Measurements from ENCODE around the gene MORC4. TPM values are rescaled to one million over a fixed set of nuclear protein-coding genes. Genes with fewer than 3 reads are reported as not detected.
"Not testable (repeated sequence)": the region's sequence is repeated elsewhere in the genome, so short reads cannot be mapped to it uniquely, and the experiment has no call there.

Gene MORC4
- polyA plus RNA-seq = 4.2 TPM

GRCh38 chrX:107000013-107000515 lies at the start of gene MORC4:
TSS of gene MORC4 (minus strand) at chrX:107000212. CDS start at chrX:106999969, 243 bp downstream.
- H3K9me3 Mint-ChIP-seq = no peaks in the 10 kb centered on the region
- no peaks in the 10 kb centered on the region for H3K36me3 Mint-ChIP-seq
- peaks cover 0 to 8% (median 1%) of the 10 kb centered on the region in 3 donors for H3K4me1 Mint-ChIP-seq
- peak within 1 kb of the TSS; percentile 81 to 96 (median 89) for H3K4me3 Mint-ChIP-seq
- H3K27me3 Mint-ChIP-seq = peaks cover 5% of the 10 kb centered on the region
- peak within 1 kb of the TSS in 1 of 3 donors; percentile 30 for H3K27ac Mint-ChIP-seq

- Mint-ChIP-seq H3K9me3 (peaks cover 0 to 2% (median under 1%) of the 10 kb centered on the region in 3 donors), H3K36me3 (no peaks in the 10 kb centered on the region), H3K4me1 (no peaks in the 10 kb centered on the region), H3K27ac (no peak overlapping the region), H3K27me3 (peaks cover 3% of the 10 kb centered on the region), H3K4me3 (no peak overlapping the region)
These were observed 47.6 kb upstream of the MORC4 start for GRCh38 chrX:107047622-107048021.

- no peak overlapping the region for H3K27ac Mint-ChIP-seq
- H3K9me3 Mint-ChIP-seq = no peaks in the 10 kb centered on the region
- peaks cover 2% of the 10 kb centered on the region for H3K36me3 Mint-ChIP-seq
- H3K4me3 Mint-ChIP-seq = no peak overlapping the region
- no peaks in the 10 kb centered on the region for H3K4me1 Mint-ChIP-seq
- peaks cover 7% of the 10 kb centered on the region for H3K27me3 Mint-ChIP-seq
These were observed 29.7 kb upstream of the MORC4 start for GRCh38 chrX:107029752-107030151.

GRCh38 chrX:107025545-107025944 lies 25.5 kb upstream of the MORC4 start:
- Mint-ChIP-seq H3K9me3 (no peaks in the 10 kb centered on the region), H3K4me3 (no peak overlapping the region), H3K36me3 (no peaks in the 10 kb centered on the region), H3K27me3 (peaks cover 4% of the 10 kb centered on the region), H3K4me1 (no peaks in the 10 kb centered on the region), H3K27ac (no peak overlapping the region)

- Mint-ChIP-seq H3K27me3 (peaks cover 1% of the 10 kb centered on the region), H3K36me3 (no peaks in the 10 kb centered on the region), H3K9me3 (peaks cover 0 to 3% (median 0%) of the 10 kb centered on the region in 3 donors), H3K4me1 (no peaks in the 10 kb centered on the region), H3K4me3 (no peak overlapping the region), H3K27ac (no peak overlapping the region)
These were observed 14.9 kb upstream of the MORC4 start for GRCh38 chrX:107014936-107015335.

GRCh38 chrX:107008034-107008433 lies 8.0 kb upstream of the MORC4 start:
- Mint-ChIP-seq H3K36me3 (no peaks in the 10 kb centered on the region), H3K4me1 (no peaks in the 10 kb centered on the region), H3K27me3 (peaks cover 7% of the 10 kb centered on the region), H3K4me3 (no peak overlapping the region), H3K9me3 (no peaks in the 10 kb centered on the region), H3K27ac (no peak overlapping the region)

GRCh38 chrX:106999002-106999975 lies 723 bp downstream of the MORC4 start:
- Mint-ChIP-seq H3K9me3 (no peaks in the 10 kb centered on the region), H3K4me3 (peak overlapping the region; percentile 81 to 96 (median 89)), H3K36me3 (no peaks in the 10 kb centered on the region), H3K27me3 (peaks cover 5% of the 10 kb centered on the region), H3K27ac (peak overlapping the region in 1 of 3 donors; percentile 30), H3K4me1 (peaks cover 0 to 8% (median 1%) of the 10 kb centered on the region in 3 donors)

GRCh38 chrX:106997611-106998010 lies 2.4 kb downstream of the MORC4 start:
- no peaks in the 10 kb centered on the region for H3K36me3 Mint-ChIP-seq
- no peak overlapping the region for H3K4me3 Mint-ChIP-seq
- no peaks in the 10 kb centered on the region for H3K27me3 Mint-ChIP-seq
- H3K9me3 Mint-ChIP-seq = no peaks in the 10 kb centered on the region
- H3K27ac Mint-ChIP-seq = no peak overlapping the region
- peaks cover 0 to 8% (median 1%) of the 10 kb centered on the region in 3 donors for H3K4me1 Mint-ChIP-seq

- Mint-ChIP-seq H3K4me1 (peaks cover 1 to 8% (median 3%) of the 10 kb centered on the region in 3 donors), H3K36me3 (no peaks in the 10 kb centered on the region), H3K27me3 (no peaks in the 10 kb centered on the region), H3K9me3 (no peaks in the 10 kb centered on the region), H3K4me3 (no peak overlapping the region), H3K27ac (no peak overlapping the region)
These were observed 4.3 kb downstream of the MORC4 start for GRCh38 chrX:106995678-106996077.

- peaks cover 2% of the 10 kb centered on the region for H3K36me3 Mint-ChIP-seq
- H3K27me3 Mint-ChIP-seq = peaks cover 2% of the 10 kb centered on the region
- no peaks in the 10 kb centered on the region for H3K9me3 Mint-ChIP-seq
- no peak overlapping the region for H3K27ac Mint-ChIP-seq
- H3K4me3 Mint-ChIP-seq = no peak overlapping the region
- peaks cover 3 to 5% (median 4%) of the 10 kb centered on the region in 3 donors for H3K4me1 Mint-ChIP-seq
These were observed 12.5 kb downstream of the MORC4 start for GRCh38 chrX:106987488-106987887.

- Mint-ChIP-seq H3K36me3 (peaks cover 2% of the 10 kb centered on the region), H3K4me3 (no peak overlapping the region), H3K27me3 (peaks cover 5% of the 10 kb centered on the region), H3K4me1 (no peaks in the 10 kb centered on the region), H3K9me3 (no peaks in the 10 kb centered on the region), H3K27ac (no peak overlapping the region)
These were observed 18.9 kb downstream of the MORC4 start for GRCh38 chrX:106980952-106981626.

- Mint-ChIP-seq H3K4me1 (no peaks in the 10 kb centered on the region), H3K27me3 (peaks cover 2% of the 10 kb centered on the region), H3K9me3 (peaks cover 0 to 2% (median 0%) of the 10 kb centered on the region in 3 donors), H3K27ac (no peak overlapping the region), H3K36me3 (peaks cover 3% of the 10 kb centered on the region), H3K4me3 (no peak overlapping the region)
These were observed 23.6 kb downstream of the MORC4 start for GRCh38 chrX:106976416-106976815.

GRCh38 chrX:106973433-106974149 lies 26.4 kb downstream of the MORC4 start:
- H3K9me3 Mint-ChIP-seq = peaks cover 0 to 2% (median 0%) of the 10 kb centered on the region in 3 donors
- no peaks in the 10 kb centered on the region for H3K4me1 Mint-ChIP-seq
- H3K4me3 Mint-ChIP-seq = no peak overlapping the region
- no peak overlapping the region for H3K27ac Mint-ChIP-seq
- peaks cover 3% of the 10 kb centered on the region for H3K36me3 Mint-ChIP-seq
- peaks cover 2% of the 10 kb centered on the region for H3K27me3 Mint-ChIP-seq

GRCh38 chrX:106972896-106973295 lies 27.1 kb downstream of the MORC4 start:
- H3K27ac Mint-ChIP-seq = no peak overlapping the region
- no peaks in the 10 kb centered on the region for H3K4me1 Mint-ChIP-seq
- H3K9me3 Mint-ChIP-seq = peaks cover 0 to 2% (median 0%) of the 10 kb centered on the region in 3 donors
- H3K4me3 Mint-ChIP-seq = no peak overlapping the region
- H3K36me3 Mint-ChIP-seq = peaks cover 4% of the 10 kb centered on the region
- peaks cover under 1% of the 10 kb centered on the region for H3K27me3 Mint-ChIP-seq

- H3K36me3 Mint-ChIP-seq = not testable (repeated sequence)
These were observed 33.5 kb downstream of the MORC4 start for GRCh38 chrX:106966547-106966946.

More at GRCh38 chrX:106966547-106966946, 33.5 kb downstream of the MORC4 start:
- not testable (repeated sequence) for H3K4me3 Mint-ChIP-seq, H3K4me1 Mint-ChIP-seq, H3K27me3 Mint-ChIP-seq, H3K9me3 Mint-ChIP-seq, H3K27ac Mint-ChIP-seq

Measured in IgD-negative memory B cell (primary cell).